ENCODE results near the gene KRTAP5-6.

The KRTAP5-6 gene

GRCh38 chr11:1693327-1694063 is 3.5 kb upstream of the KRTAP5-6 start:
- no peak for DNase-seq (ENCODE audit: low spot score)
- Histone ChIP-seq H3K4me1 (ENCODE audit: insufficient read depth, poor library complexity, severe bottlenecking) (peaks cover 6% of the 10 kb centered on the region), H3K36me3 (ENCODE audit: low read depth) (no peaks in the 10 kb centered on the region), H3K27ac (ENCODE audit: poor library complexity, severe bottlenecking) (peak overlapping the region; percentile 35), H3K9me3 (ENCODE audit: severe bottlenecking) (no peaks in the 10 kb centered on the region), H3K4me3 (ENCODE audit: severe bottlenecking) (peak overlapping the region; percentile 15), H3K27me3 (ENCODE audit: insufficient read depth, poor library complexity, severe bottlenecking) (no peaks in the 10 kb centered on the region)
- peak; percentile 70 for ATAC-seq (ENCODE audit: low read depth)
- TF ChIP-seq CTCF (IDR thresholded peaks at IDR 0.05; ENCODE audit: poor library complexity, severe bottlenecking) = peak; percentile 90

- peaks cover 6% of the 10 kb centered on the region for H3K4me1 ChIP-seq (ENCODE audit: insufficient read depth, poor library complexity, severe bottlenecking)
- H3K27ac ChIP-seq (ENCODE audit: poor library complexity, severe bottlenecking) = peak overlapping the region; percentile 35
- ATAC-seq (ENCODE audit: low read depth) (peak; percentile 84), DNase-seq (ENCODE audit: low spot score) (no peak)
- peak; percentile 70 for TF ChIP-seq CTCF (IDR thresholded peaks at IDR 0.05; ENCODE audit: poor library complexity, severe bottlenecking)
- H3K27me3 ChIP-seq (ENCODE audit: insufficient read depth, poor library complexity, severe bottlenecking) = no peaks in the 10 kb centered on the region
- H3K9me3 ChIP-seq (ENCODE audit: severe bottlenecking) = no peaks in the 10 kb centered on the region
- no peak overlapping the region for H3K4me3 ChIP-seq (ENCODE audit: severe bottlenecking)
- H3K36me3 ChIP-seq (ENCODE audit: low read depth) = no peaks in the 10 kb centered on the region
Observed at GRCh38 chr11:1694064-1694845, 2.7 kb upstream of the KRTAP5-6 start.

GRCh38 chr11:1694846-1695547 is 2.0 kb upstream of the KRTAP5-6 start:
- no peak for ATAC-seq (ENCODE audit: low read depth)
- no peaks in the 10 kb centered on the region for H3K27me3 ChIP-seq (ENCODE audit: insufficient read depth, poor library complexity, severe bottlenecking)

DNA sequence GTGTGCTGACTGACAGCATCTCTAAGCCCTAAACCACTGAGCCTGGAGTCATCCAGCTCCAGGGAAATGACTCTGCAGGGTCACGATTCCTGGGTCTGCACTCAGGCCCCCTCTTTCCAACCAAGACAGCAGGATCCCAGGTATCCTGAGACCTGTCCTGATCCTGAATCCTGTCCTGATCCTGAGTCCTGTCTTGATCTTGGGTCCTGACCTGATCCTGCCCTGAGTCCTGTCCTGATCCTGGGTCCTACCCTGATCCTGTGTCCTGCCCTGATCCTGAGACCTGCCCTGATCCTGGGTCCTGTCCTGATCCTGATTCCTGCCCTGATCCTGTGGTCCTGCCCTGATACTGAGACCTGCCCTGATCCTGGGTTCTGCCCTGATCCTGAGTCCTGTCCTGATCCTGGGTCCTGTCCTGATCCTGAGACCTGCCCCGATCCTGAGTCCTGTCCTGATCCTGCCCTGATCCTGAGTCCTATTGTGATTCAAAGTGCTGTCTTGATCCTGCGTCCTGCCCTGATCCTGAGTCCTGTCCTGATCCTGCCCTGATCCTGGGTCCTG is 1.4 kb upstream of the KRTAP5-6 start:
- no peak for DNase-seq (ENCODE audit: low spot score)
- peaks cover 6% of the 10 kb centered on the region for H3K4me1 ChIP-seq (ENCODE audit: insufficient read depth, poor library complexity, severe bottlenecking)
- H3K4me3 ChIP-seq (ENCODE audit: severe bottlenecking) = no peak overlapping the region
- H3K27ac ChIP-seq (ENCODE audit: poor library complexity, severe bottlenecking) = no peak overlapping the region
- H3K27me3 ChIP-seq (ENCODE audit: insufficient read depth, poor library complexity, severe bottlenecking) = no peaks in the 10 kb centered on the region
- no peak for ATAC-seq (ENCODE audit: low read depth)
- H3K9me3 ChIP-seq (ENCODE audit: severe bottlenecking) = no peaks in the 10 kb centered on the region
- TF ChIP-seq CTCF (IDR thresholded peaks at IDR 0.05; ENCODE audit: poor library complexity, severe bottlenecking) = no peak
- H3K36me3 ChIP-seq (ENCODE audit: low read depth) = no peaks in the 10 kb centered on the region

More at GRCh38 chr11:1694846-1695547, 2.0 kb upstream of the KRTAP5-6 start:
- Histone ChIP-seq H3K4me3 (ENCODE audit: severe bottlenecking) (no peak overlapping the region), H3K27ac (ENCODE audit: poor library complexity, severe bottlenecking) (no peak overlapping the region), H3K9me3 (ENCODE audit: severe bottlenecking) (no peaks in the 10 kb centered on the region), H3K4me1 (ENCODE audit: insufficient read depth, poor library complexity, severe bottlenecking) (peaks cover 6% of the 10 kb centered on the region), H3K36me3 (ENCODE audit: low read depth) (no peaks in the 10 kb centered on the region)
- no peak for DNase-seq (ENCODE audit: low spot score)
- no peak for TF ChIP-seq CTCF (IDR thresholded peaks at IDR 0.05; ENCODE audit: poor library complexity, severe bottlenecking)

Measured in RWPE2 (cell line).